ENCODE results near the gene ZNF91. TPM values are rescaled to one million over a fixed set of nuclear protein-coding genes. Genes with fewer than 3 reads are reported as not detected.

The ZNF91 gene
- polyA plus RNA-seq, 1 donor from 2014 or later = 77.8 TPM

DNA sequence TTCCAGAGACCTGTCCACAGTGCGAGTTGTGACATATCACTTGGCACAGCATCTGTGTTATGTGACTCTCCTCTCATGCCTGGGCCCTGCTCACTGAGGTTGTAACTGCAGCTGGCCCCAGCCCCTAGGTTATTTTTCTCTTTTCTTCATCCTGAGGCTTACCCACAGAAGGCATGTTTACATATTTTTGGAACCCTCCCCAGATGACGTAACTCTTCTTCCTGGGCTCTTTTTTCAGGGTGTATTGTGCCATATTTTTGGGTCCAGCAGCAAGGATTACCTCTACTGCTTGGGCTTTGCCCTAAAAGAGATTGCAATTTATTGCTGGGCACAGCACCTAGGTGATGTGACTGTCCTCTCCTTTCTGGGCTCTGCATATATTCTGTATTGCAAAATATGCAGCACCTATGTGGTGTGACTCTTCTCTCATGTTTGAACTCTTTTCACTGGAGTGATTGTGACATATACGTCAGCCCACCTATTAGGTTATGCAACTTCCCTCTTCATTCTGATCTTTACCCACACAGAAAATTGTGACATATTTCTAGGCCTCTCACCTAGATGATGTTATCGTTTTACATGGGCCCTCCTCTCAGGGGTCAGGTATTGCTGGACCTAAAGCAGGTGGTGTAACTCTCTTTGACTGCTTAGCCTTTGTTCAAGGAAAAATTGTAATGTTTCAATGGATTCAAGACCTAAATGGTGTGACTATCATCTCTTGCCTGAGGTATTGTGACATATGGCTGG is 80.6 kb downstream of the ZNF91 start:
- H3K79me2 ChIP-seq (replicated peaks; ENCODE audit: insufficient read depth, low read length) = no peaks in the 10 kb centered on the region
- H3K4me2 ChIP-seq (ENCODE audit: low read length) = no peak overlapping the region
- H3K27ac ChIP-seq (ENCODE audit: low read length) = no peak overlapping the region
- H3K9me2 ChIP-seq (ENCODE audit: insufficient read depth, low read length) = no peaks in the 10 kb centered on the region
- H3K27me3 ChIP-seq (ENCODE audit: insufficient read depth, low read depth, low read length) = no peaks in the 10 kb centered on the region
- H3K4me3 ChIP-seq (ENCODE audit: low read length) = no peak overlapping the region
- H4K20me1 ChIP-seq (ENCODE audit: insufficient read depth) = no peaks in the 10 kb centered on the region
- H3K36me3 ChIP-seq (ENCODE audit: insufficient read depth, low read length) = no peaks in the 10 kb centered on the region
- TF ChIP-seq SMC3 (conservative IDR thresholded peaks at IDR 0.05; ENCODE audit: poor library complexity) = no peak
- TF ChIP-seq EZH2 (IDR thresholded peaks at IDR 0.05; ENCODE audit: borderline replicate concordance, insufficient read depth, low read length, poor library complexity, severe bottlenecking) = no peak
- no peak for TF ChIP-seq MXI1 (conservative IDR thresholded peaks at IDR 0.05; ENCODE audit: poor library complexity, severe bottlenecking)
- no peak for TF ChIP-seq RAD21 (conservative IDR thresholded peaks at IDR 0.05)
- no peak for TF ChIP-seq TAF1 (IDR thresholded peaks at IDR 0.05; ENCODE audit: low read depth)
- no peak for TF ChIP-seq EP300 (conservative IDR thresholded peaks at IDR 0.05; ENCODE audit: poor library complexity, severe bottlenecking)
- no peak for TF ChIP-seq POLR2AphosphoS5 (IDR thresholded peaks at IDR 0.05)
- no peak for TF ChIP-seq REST (IDR thresholded peaks at IDR 0.05; ENCODE audit: borderline replicate concordance)
- TF ChIP-seq CTCF (IDR thresholded peaks at IDR 0.05; ENCODE audit: poor library complexity, severe bottlenecking) = no peak
- H3K9ac ChIP-seq (ENCODE audit: low read length) = no peak overlapping the region
- no peak overlapping the region for H2AFZ ChIP-seq (ENCODE audit: low read depth, low read length)
- no peaks in the 10 kb centered on the region for H3K9me3 ChIP-seq (ENCODE audit: low read length)
- H3F3A ChIP-seq (ENCODE audit: insufficient read depth, low read length, poor library complexity, severe bottlenecking) = no peaks in the 10 kb centered on the region

DNA sequence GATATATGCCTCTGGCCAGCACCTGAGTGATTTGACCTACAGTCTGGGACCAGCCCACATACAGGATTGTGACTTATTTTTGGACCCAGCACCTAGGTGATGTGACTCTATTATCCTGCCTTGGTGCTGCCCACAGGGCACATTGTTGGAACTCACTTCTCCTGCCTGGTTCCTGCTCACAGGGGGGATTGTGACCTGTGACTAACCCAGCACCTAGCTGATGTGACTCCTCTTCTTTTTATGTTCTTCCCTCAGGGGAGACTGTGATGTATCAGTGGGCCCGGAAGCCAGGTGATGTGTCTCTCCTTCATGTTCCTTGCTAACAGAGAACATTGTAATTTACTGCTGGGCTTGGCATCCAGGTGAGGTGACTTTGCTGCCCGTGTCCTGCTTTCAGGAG is 82.1 kb downstream of the ZNF91 start:
- Histone ChIP-seq H3K36me3 (ENCODE audit: insufficient read depth, low read length) (no peaks in the 10 kb centered on the region), H3K27ac (ENCODE audit: low read length) (no peak overlapping the region), H3K79me2 (replicated peaks; ENCODE audit: insufficient read depth, low read length) (no peaks in the 10 kb centered on the region), H4K20me1 (ENCODE audit: insufficient read depth) (no peaks in the 10 kb centered on the region), H3K9me2 (ENCODE audit: insufficient read depth, low read length) (no peaks in the 10 kb centered on the region), H3K4me2 (ENCODE audit: low read length) (no peak overlapping the region), H3K9ac (ENCODE audit: low read length) (no peak overlapping the region), H3K27me3 (ENCODE audit: insufficient read depth, low read depth, low read length) (no peaks in the 10 kb centered on the region), H2AFZ (ENCODE audit: low read depth, low read length) (no peak overlapping the region), H3K9me3 (ENCODE audit: low read length) (no peaks in the 10 kb centered on the region), H3K4me3 (ENCODE audit: low read length) (no peak overlapping the region), H3F3A (ENCODE audit: insufficient read depth, low read length, poor library complexity, severe bottlenecking) (no peaks in the 10 kb centered on the region)
- TF ChIP-seq CTCF (IDR thresholded peaks at IDR 0.05; ENCODE audit: poor library complexity, severe bottlenecking) = no peak
- no peak for TF ChIP-seq TAF1 (IDR thresholded peaks at IDR 0.05; ENCODE audit: low read depth)
- no peak for TF ChIP-seq EP300 (conservative IDR thresholded peaks at IDR 0.05; ENCODE audit: poor library complexity, severe bottlenecking)
- no peak for TF ChIP-seq POLR2AphosphoS5 (IDR thresholded peaks at IDR 0.05)
- TF ChIP-seq MXI1 (conservative IDR thresholded peaks at IDR 0.05; ENCODE audit: poor library complexity, severe bottlenecking) = no peak
- no peak for TF ChIP-seq RAD21 (conservative IDR thresholded peaks at IDR 0.05)
- no peak for TF ChIP-seq EZH2 (IDR thresholded peaks at IDR 0.05; ENCODE audit: borderline replicate concordance, insufficient read depth, low read length, poor library complexity, severe bottlenecking)
- no peak for TF ChIP-seq REST (IDR thresholded peaks at IDR 0.05; ENCODE audit: borderline replicate concordance)
- TF ChIP-seq SMC3 (conservative IDR thresholded peaks at IDR 0.05; ENCODE audit: poor library complexity) = no peak
